GM12878 (cell line): Measurements from ENCODE around the gene GRAMD1A. TPM values are rescaled to one million over a fixed set of nuclear protein-coding genes. Genes with fewer than 3 reads are reported as not detected.

Source experiments
- ATAC-seq: fragments of 200-7000 bp; cut with Tn5 transposase; 3 replicates; pipeline ENCODE4 v1.9.1; 2020; ENCODE audit warnings: mild to moderate bottlenecking, moderate library complexity
- BruUV-seq: library from RNA; stranded (reverse); fragments of 400-500 nt; replicated peaks from 2 replicates; lab custom pipeline; 2021; lab: Mats Ljungman, UMichigan
- CTCF ChIA-PET: fragments of 300-600 bp; sonication (Branson Sonifier 250); formaldehyde crosslinking; extraction: SDS; loops from one replicate; lab custom pipeline; 2021; ENCODE audit warnings: inconsistent platforms; lab: Yijun Ruan, JAX
- POLR2A ChIA-PET: fragments of 350-600 bp; formaldehyde crosslinking; extraction: SDS; loops from one replicate; lab custom pipeline; 2021; ENCODE audit warnings: inconsistent platforms; lab: Charles Lee
- RAD21 ChIA-PET: fragments of 300-600 bp; sonication (Branson Sonifier 250); formaldehyde crosslinking; loops from one replicate; lab custom pipeline; 2023; ENCODE audit warnings: antibody characterized with exemption; ENCODE audit not compliant: unreplicated experiment; lab: Charles Lee
- SMC1A ChIA-PET: fragments of 300-600 bp; sonication (Branson Sonifier 250); formaldehyde crosslinking; loops from one replicate; lab custom pipeline; 2023; ENCODE audit not compliant: unreplicated experiment, uncharacterized antibody; lab: Charles Lee
- DNase-seq: peaks from one replicate; pipeline ENCODE4 v3.0.0-alpha.2; 2011; ENCODE audit warnings: low read depth, low spot score
- FAIRE-seq: peaks from 3 replicates; lab custom pipeline; 2011; peaks lifted over from hg19 to GRCh38; lab: Jason Lieb, UNC
- H2AFZ ChIP-seq: 2 replicates; pipeline ENCODE4 v1.6.0; 2011; ENCODE audit warnings: low read depth, low read length, control low read depth; ENCODE audit not compliant: control insufficient read depth
- H3K27ac ChIP-seq: 2 replicates; pipeline ENCODE4 v1.5.1; 2011; ENCODE audit warnings: control low read depth; ENCODE audit not compliant: control insufficient read depth, insufficient read depth
- H3K27me3 ChIP-seq, 2 experiments: replicated peaks in 1 of 2; 2 replicates each; pipeline versions ENCODE4 v1.6.0 to v1.6.1; 2011; ENCODE audit warnings: low read length in 1 of 2; ENCODE audit not compliant: control insufficient read depth in 2 of 2, insufficient read depth in 2 of 2
- H3K36me3 ChIP-seq, 2 experiments: 2 replicates each; pipeline ENCODE4 v1.5.1; 2011; ENCODE audit warnings: low read length in 1 of 2; ENCODE audit not compliant: control insufficient read depth in 2 of 2, insufficient read depth in 2 of 2
- H3K4me1 ChIP-seq: 2 replicates; pipeline ENCODE4 v1.6.1; 2011; ENCODE audit warnings: mild to moderate bottlenecking, low read length, moderate library complexity, mixed read lengths; ENCODE audit not compliant: control insufficient read depth, insufficient read depth
- H3K4me2 ChIP-seq: 2 replicates; pipeline ENCODE4 v1.6.0; 2011; ENCODE audit warnings: control low read depth; ENCODE audit not compliant: control insufficient read depth, insufficient read depth
- H3K4me3 ChIP-seq: fragments of 200-600 bp; sonication (generic); 2 replicates; pipeline ENCODE4 v1.5.1; 2016
- H3K79me2 ChIP-seq: 2 replicates; pipeline ENCODE4 v1.6.0; 2011; ENCODE audit warnings: low read length; ENCODE audit not compliant: control insufficient read depth, insufficient read depth
- H3K9ac ChIP-seq: 2 replicates; pipeline ENCODE4 v1.8.0; 2011; ENCODE audit warnings: low read length, control low read depth, mixed read lengths; ENCODE audit not compliant: control insufficient read depth, insufficient read depth
- H3K9me3 ChIP-seq: replicated peaks from 3 replicates; pipeline ENCODE4 v1.5.1; 2011; ENCODE audit warnings: mild to moderate bottlenecking, low read length; ENCODE audit not compliant: control insufficient read depth, insufficient read depth
- H4K20me1 ChIP-seq: 2 replicates; pipeline ENCODE4 v1.6.0; 2011; ENCODE audit not compliant: control insufficient read depth, insufficient read depth
- BHLHE40 ChIP-seq, 2 experiments: fragments of 450-650 bp in 1 of 2; IDR thresholded peaks; 2 replicates each; pipeline ENCODE4 v1.6.1; 2011 to 2017; ENCODE audit warnings: low read depth in 2 of 2, borderline replicate concordance in 1 of 2, improper control_type of control experiment in 1 of 2, low read length in 1 of 2, mild to moderate bottlenecking in 1 of 2
- CHD1 ChIP-seq: IDR thresholded peaks from 2 replicates; pipeline ENCODE4 v1.6.1; 2012; ENCODE audit warnings: low read depth, low read length, improper control_type of control experiment
- WGBS: methylation state at CpG from one replicate; pipeline ENCODE4 v1.1.6; 2016; ENCODE audit warnings: low lambda C conversion rate; ENCODE audit not compliant: insufficient replicate concordance, insufficient coverage; ENCODE audit errors: missing lambda C conversion rate; 5-methylcytosine and 5-hydroxymethylcytosine counted together
- in situ Hi-C: fragments of 300-500 bp; cut with MboI; formaldehyde crosslinking; loops from 9 replicates; pipeline ENCODE4 v1.14.3; 2018; ENCODE audit warnings: mixed read lengths
- intact Hi-C: fragments of 100-400 bp; cut with micrococcal nuclease; formaldehyde crosslinking; loops from one replicate; pipeline ENCODE4 v1.14.2; 2022; ENCODE audit not compliant: unreplicated experiment
- polyA plus RNA-seq, 11 experiments: library from polyadenylated mRNA; depleted of rRNA in 4 of 11; unstranded in 6 of 11; stranded (reverse) in 5 of 11; fragments of >200 nt; fragmentation: Nextera tagmentation in 4 of 11; fragmentation: Illumina TruSeq in 1 of 11; extraction: Ambion mirVana in 4 of 11; extraction: Trizol in 1 of 11; gene quantifications; 1 replicate in 1 of 11; 2 replicates in 10 of 11; pipeline versions ENCODE4 v1.2.1 to v1.2.3, GENCODE V29; 2011 to 2016; ENCODE audit warnings: inconsistent platforms in 2 of 11, missing spikeins in 2 of 11, low read depth in 1 of 11
- total RNA-seq, 4 experiments: library from RNA; depleted of rRNA in 3 of 4; stranded (reverse); fragments of >200 nt in 3 of 4; fragmentation: Illumina TruSeq in 1 of 4; extraction: Trizol in 1 of 4; gene quantifications; 2 replicates each; pipeline versions ENCODE4 v1.2.1 to v1.2.3, GENCODE V29; 2013 to 2021
- TF ChIP-seq, protein P1 (sequence below): IDR thresholded peaks from 2 replicates; pipeline ENCODE4 v1.6.1; 2011; ENCODE audit warnings: mild to moderate bottlenecking, low read depth, low read length, moderate library complexity; ENCODE audit not compliant: insufficient replicate concordance

GRAMD1A gene
- total and polyA plus RNA-seq, 10 of the 15 experiments (the other 5 are each of a cell fraction or from before 2014, with no cell fraction given) = 0.79 to 73.6 (median 35.3) TPM

DNA sequence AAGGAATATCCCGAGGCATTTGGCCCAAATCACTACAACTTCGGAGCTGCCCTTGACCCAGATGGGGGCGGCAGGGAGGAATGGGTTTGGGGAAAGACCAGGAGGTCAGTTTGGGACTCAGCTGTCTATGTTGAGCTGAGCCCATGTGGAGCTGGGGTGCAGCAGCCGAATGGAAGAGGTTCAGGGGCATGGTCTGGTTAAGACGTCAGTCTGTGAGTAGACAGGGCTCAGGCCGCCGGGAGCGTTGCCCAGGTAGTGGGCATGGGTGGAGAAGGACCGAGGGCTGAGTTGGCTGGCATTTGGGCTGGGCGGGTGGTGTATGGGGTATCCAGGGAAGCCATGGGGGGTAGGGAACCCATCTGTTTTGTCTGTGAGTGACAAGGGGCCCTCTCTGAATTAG, 20.9 kb downstream of the GRAMD1A start:
- no peak for TF ChIP-seq CHD1
- H3K79me2 ChIP-seq = no peaks in the 10 kb centered on the region
- intact Hi-C loops (no loop called here), in situ Hi-C loops (no loop called here)
- ChIA-PET POLR2A (no interaction called here), CTCF (no interaction called here), SMC1A (no interaction called here), RAD21 (no interaction called here)
- no TSS peak for BruUV-seq
- H4K20me1 ChIP-seq = no peaks in the 10 kb centered on the region
- no peak for FAIRE-seq
- H3K27ac ChIP-seq = no peak overlapping the region
- peaks cover 14 to 35% of the 10 kb centered on the region in 2 experiments for H3K36me3 ChIP-seq
- H3K4me2 ChIP-seq = no peak overlapping the region
- no peak for DNase-seq
- H3K9me3 ChIP-seq = no peaks in the 10 kb centered on the region
- no peaks in the 10 kb centered on the region for H3K27me3 ChIP-seq
- ATAC-seq = no peak
- no peak overlapping the region for H3K9ac ChIP-seq
- WGBS = 93% methylated on average over 10 of the region's 10 CpGs
- no peak overlapping the region for H2AFZ ChIP-seq
- no peaks in the 10 kb centered on the region for H3K4me1 ChIP-seq
- H3K4me3 ChIP-seq = no peak overlapping the region

DNA sequence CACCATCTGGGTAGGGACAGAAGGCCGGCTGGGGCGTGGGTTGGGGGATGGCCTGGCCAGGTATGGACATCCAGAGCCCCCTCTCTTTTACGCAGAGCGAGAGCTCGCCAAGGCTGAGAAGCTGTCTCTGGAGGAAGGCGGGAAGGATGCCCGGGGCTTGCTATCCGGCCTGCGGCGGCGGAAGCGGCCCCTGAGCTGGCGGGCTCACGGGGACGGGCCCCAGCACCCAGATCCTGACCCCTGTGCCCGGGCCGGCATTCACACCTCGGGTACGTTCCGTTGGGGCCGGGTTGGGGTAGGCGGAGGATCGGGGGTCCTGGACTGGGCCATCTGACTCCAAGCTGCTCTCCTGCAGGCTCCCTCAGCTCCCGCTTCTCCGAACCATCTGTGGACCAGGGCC, 21.5 kb downstream of the GRAMD1A start:
- TF ChIP-seq, protein P1, sequence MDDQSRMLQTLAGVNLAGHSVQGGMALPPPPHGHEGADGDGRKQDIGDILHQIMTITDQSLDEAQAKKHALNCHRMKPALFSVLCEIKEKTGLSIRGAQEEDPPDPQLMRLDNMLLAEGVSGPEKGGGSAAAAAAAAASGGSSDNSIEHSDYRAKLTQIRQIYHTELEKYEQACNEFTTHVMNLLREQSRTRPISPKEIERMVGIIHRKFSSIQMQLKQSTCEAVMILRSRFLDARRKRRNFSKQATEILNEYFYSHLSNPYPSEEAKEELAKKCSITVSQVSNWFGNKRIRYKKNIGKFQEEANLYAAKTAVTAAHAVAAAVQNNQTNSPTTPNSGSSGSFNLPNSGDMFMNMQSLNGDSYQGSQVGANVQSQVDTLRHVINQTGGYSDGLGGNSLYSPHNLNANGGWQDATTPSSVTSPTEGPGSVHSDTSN = no peak
- no peak for TF ChIP-seq BHLHE40 (IDR thresholded peaks at IDR 0.05; ENCODE audit: borderline replicate concordance in 1 of 2, low read depth in 2 of 2, low read length in 1 of 2)
- TF ChIP-seq, all 136 proteins: peak for 0
- Histone ChIP-seq H3K36me3 (peaks cover 12 to 35% of the 10 kb centered on the region in 2 experiments), H3K4me3 (no peak overlapping the region), H3K4me2 (no peak overlapping the region), H3K27ac (no peak overlapping the region), H3K79me2 (no peaks in the 10 kb centered on the region), H3K9ac (no peak overlapping the region), H3K9me3 (no peaks in the 10 kb centered on the region), H3K27me3 (no peaks in the 10 kb centered on the region), H4K20me1 (no peaks in the 10 kb centered on the region), H2AFZ (no peak overlapping the region), H3K4me1 (no peaks in the 10 kb centered on the region)
- DNase-seq (no peak), FAIRE-seq (no peak), ATAC-seq (no peak)
- BruUV-seq = no TSS peak
- intact Hi-C loops = no loop called here
- in situ Hi-C loops = no loop called here
- RAD21 ChIA-PET = no interaction called here
- WGBS = 99% methylated on average over 21 of the region's 25 CpGs
- CTCF ChIA-PET = no interaction called here
- SMC1A ChIA-PET = no interaction called here
- POLR2A ChIA-PET = no interaction called here
